Mesendoderm (in vitro differentiated cells): Measurements from ENCODE around the gene TWNK.

Experiments used
- DNase-seq: peaks from one replicate; pipeline ENCODE4 v3.0.0; 2013
- H2AK5ac ChIP-seq: 2 replicates; pipeline ENCODE4 v1.6.1; 2013; ENCODE audit warnings: low read length, inconsistent platforms
- H2BK120ac ChIP-seq: 2 replicates; pipeline ENCODE4 v1.6.1; 2013; ENCODE audit warnings: low read depth, mild to moderate bottlenecking, low read length, moderate library complexity, mixed read lengths
- H2BK15ac ChIP-seq: replicated peaks from 2 replicates; pipeline ENCODE4 v1.6.1; 2013; ENCODE audit warnings: low read depth, mild to moderate bottlenecking, moderate library complexity
- H2BK5ac ChIP-seq: 2 replicates; pipeline ENCODE4 v1.6.1; 2013; ENCODE audit warnings: low read length, inconsistent platforms
- H3K18ac ChIP-seq: 2 replicates; pipeline ENCODE4 v1.6.1; 2013; ENCODE audit warnings: mild to moderate bottlenecking, low read length, mixed read lengths
- H3K23ac ChIP-seq: one replicate; pipeline ENCODE4 v1.6.1; 2013; ENCODE audit warnings: low read length
- H3K27ac ChIP-seq: 2 replicates; pipeline ENCODE4 v1.5.1; 2013; ENCODE audit warnings: low read depth, mild to moderate bottlenecking, inconsistent platforms, low read length, moderate library complexity
- H3K27me3 ChIP-seq: 2 replicates; pipeline ENCODE4 v1.6.1; 2013; ENCODE audit warnings: low read length, control low read depth, mild to moderate bottlenecking, inconsistent platforms; ENCODE audit not compliant: insufficient read depth, poor library complexity
- H3K36me3 ChIP-seq: 2 replicates; pipeline ENCODE4 v1.6.1; 2013; ENCODE audit warnings: low read length, inconsistent platforms; ENCODE audit not compliant: control insufficient read depth, insufficient read depth
- H3K4ac ChIP-seq: one replicate; pipeline ENCODE4 v1.6.1; 2013; ENCODE audit warnings: low read depth, mild to moderate bottlenecking, low read length, moderate library complexity
- H3K4me1 ChIP-seq: 2 replicates; pipeline ENCODE4 v1.6.1; 2013; ENCODE audit warnings: low read depth, low read length, inconsistent platforms; ENCODE audit not compliant: control insufficient read depth
- H3K4me2 ChIP-seq: 2 replicates; pipeline ENCODE4 v1.6.1; 2013; ENCODE audit warnings: low read length
- H3K4me3 ChIP-seq: 2 replicates; pipeline ENCODE4 v1.5.1; 2013; ENCODE audit warnings: mild to moderate bottlenecking, low read length
- H3K56ac ChIP-seq: one replicate; pipeline ENCODE4 v1.6.1; 2013; ENCODE audit warnings: low read length
- H3K79me1 ChIP-seq: 2 replicates; pipeline ENCODE4 v1.6.1; 2013; ENCODE audit warnings: low read length, inconsistent platforms
- H3K79me2 ChIP-seq: 2 replicates; pipeline ENCODE4 v1.6.1; 2013; ENCODE audit warnings: mild to moderate bottlenecking, low read length; ENCODE audit not compliant: control insufficient read depth, insufficient read depth
- H3K9ac ChIP-seq: 2 replicates; pipeline ENCODE4 v1.6.1; 2013; ENCODE audit warnings: low read length, inconsistent platforms
- H4K5ac ChIP-seq: one replicate; pipeline ENCODE4 v1.6.1; 2013; ENCODE audit warnings: low read length
- H4K8ac ChIP-seq: one replicate; pipeline ENCODE4 v1.6.1; 2013; ENCODE audit warnings: low read depth, mild to moderate bottlenecking, control low read depth, low read length, moderate library complexity
- WGBS: extraction: QIAGEN DNeasy Blood & Tissue Kit; methylation state at CpG from one replicate; pipeline ENCODE4 v1.1.7; 2013; ENCODE audit warnings: low lambda C conversion rate, missing lambda C conversion rate; ENCODE audit not compliant: insufficient coverage; ENCODE audit errors: extremely low coverage; 5-methylcytosine and 5-hydroxymethylcytosine counted together

TWNK gene

DNA sequence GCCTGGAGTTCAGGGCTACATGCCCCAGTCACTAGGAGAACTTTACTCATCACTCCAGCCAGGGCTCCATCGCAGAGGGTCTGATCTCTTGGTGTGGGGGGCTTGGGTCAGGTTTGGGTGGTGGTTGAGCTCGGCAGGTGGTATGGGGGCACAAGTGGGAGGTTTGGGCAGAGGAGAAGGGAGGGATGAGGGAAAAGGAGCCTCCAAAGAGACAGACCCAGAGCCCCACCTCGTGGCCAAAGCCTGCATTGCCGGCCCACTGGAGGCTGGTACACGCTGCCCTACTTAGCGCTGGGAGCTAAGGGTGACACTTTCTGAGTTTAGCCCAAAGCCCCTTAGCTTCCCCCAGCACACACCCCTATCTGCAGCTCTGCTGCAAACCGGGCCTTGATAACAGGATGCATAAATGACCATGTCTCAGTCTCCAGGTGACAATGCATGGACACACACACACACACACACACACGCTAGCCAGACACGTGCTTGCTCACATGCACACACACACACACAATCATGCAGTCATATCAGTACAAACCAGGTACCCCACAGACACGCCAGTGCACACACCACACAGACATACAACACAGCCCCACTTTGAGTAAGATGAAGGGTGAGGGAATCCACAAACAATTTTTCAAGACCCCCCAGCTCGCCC is 27.0 kb downstream of the TWNK start:
- H3K18ac ChIP-seq = no peak overlapping the region
- no peak overlapping the region for H2BK5ac ChIP-seq
- no peak overlapping the region for H3K4me3 ChIP-seq
- no peak overlapping the region for H4K5ac ChIP-seq
- no peak overlapping the region for H3K4ac ChIP-seq
- no peak overlapping the region for H3K4me2 ChIP-seq
- H3K27ac ChIP-seq = no peak overlapping the region
- H4K8ac ChIP-seq = no peak overlapping the region
- peaks cover 8% of the 10 kb centered on the region for H3K27me3 ChIP-seq
- no peak overlapping the region for H3K56ac ChIP-seq
- no peaks in the 10 kb centered on the region for H3K79me1 ChIP-seq
- H3K9ac ChIP-seq = no peak overlapping the region
- no peaks in the 10 kb centered on the region for H3K36me3 ChIP-seq
- no peak overlapping the region for H2BK120ac ChIP-seq
- H2AK5ac ChIP-seq = no peak overlapping the region
- WGBS = no CpG with 5 or more reads among the region's 11 CpGs
- H3K79me2 ChIP-seq = no peaks in the 10 kb centered on the region
- peak; percentile 68 for DNase-seq
- H3K23ac ChIP-seq = no peak overlapping the region
- H2BK15ac ChIP-seq = no peak overlapping the region
- H3K4me1 ChIP-seq = peaks cover 4% of the 10 kb centered on the region

DNA sequence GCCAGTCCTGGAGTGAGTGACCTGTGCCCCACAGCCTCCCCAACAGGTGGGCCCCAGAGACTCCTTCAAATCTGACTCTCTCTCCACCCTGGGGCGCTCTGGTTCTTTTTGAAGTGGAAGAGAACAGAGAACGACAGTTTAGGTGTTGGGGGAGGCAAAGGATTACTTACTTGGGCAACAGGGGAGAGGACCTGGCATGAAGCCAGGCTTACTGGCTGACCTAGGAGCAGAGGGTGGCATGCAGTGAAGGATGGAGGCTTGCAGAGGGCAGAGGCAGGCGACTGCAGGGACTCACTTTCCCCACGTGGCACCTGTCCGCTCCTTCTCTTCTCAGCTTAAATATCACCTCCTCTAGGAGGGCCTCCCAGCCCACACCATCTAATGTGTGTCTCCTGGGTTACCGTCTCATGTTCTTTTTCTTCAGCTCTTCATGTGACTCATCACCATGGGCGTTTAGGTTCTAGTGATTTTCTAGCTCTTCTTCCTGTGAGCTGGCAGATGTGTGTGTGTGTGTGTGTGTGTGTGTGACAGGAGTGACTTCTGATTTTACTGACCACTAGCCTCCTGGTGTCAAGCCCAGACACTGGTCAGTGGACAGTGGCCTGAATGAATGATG is 27.7 kb downstream of the TWNK start:
- Histone ChIP-seq H4K5ac (no peak overlapping the region), H3K27ac (no peak overlapping the region), H3K79me2 (no peaks in the 10 kb centered on the region), H3K79me1 (no peaks in the 10 kb centered on the region), H2BK120ac (no peak overlapping the region), H4K8ac (no peak overlapping the region), H3K18ac (no peak overlapping the region), H3K27me3 (peaks cover 8% of the 10 kb centered on the region), H3K4me1 (peaks cover 4% of the 10 kb centered on the region), H3K36me3 (no peaks in the 10 kb centered on the region), H3K9ac (no peak overlapping the region), H3K4me2 (no peak overlapping the region), H3K23ac (no peak overlapping the region), H3K4me3 (no peak overlapping the region), H3K4ac (no peak overlapping the region), H2BK5ac (no peak overlapping the region), H2AK5ac (no peak overlapping the region), H2BK15ac (no peak overlapping the region), H3K56ac (no peak overlapping the region)
- WGBS = no CpG with 5 or more reads among the region's 7 CpGs
- no peak for DNase-seq

DNA sequence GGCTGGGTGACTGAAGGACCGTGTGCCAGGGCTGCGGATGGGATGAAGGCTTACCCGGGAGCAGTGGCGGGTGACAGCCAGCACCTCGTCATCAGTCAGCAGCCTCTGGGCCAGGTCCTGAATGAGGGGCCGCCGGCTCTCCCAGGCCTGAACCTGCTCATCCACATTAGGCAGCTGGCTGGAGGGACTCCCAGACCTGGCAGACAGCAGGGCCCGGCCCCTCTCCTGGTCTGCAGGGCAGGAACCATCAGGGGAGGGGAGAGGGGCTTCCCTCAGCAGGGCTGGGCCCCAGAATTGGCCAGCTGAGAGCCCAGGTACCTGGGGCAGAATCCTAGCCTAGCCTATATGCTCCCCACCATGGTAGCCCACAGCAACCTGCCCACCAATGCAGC is 28.2 kb downstream of the TWNK start:
- Histone ChIP-seq H4K8ac (no peak overlapping the region), H3K36me3 (no peaks in the 10 kb centered on the region), H3K79me1 (no peaks in the 10 kb centered on the region), H3K9ac (no peak overlapping the region), H3K4me3 (no peak overlapping the region), H2BK15ac (no peak overlapping the region), H3K4me1 (peaks cover 4% of the 10 kb centered on the region), H2AK5ac (no peak overlapping the region), H4K5ac (no peak overlapping the region), H3K4ac (no peak overlapping the region), H3K56ac (no peak overlapping the region), H3K23ac (no peak overlapping the region), H2BK5ac (no peak overlapping the region), H3K79me2 (no peaks in the 10 kb centered on the region), H3K4me2 (no peak overlapping the region), H3K27ac (no peak overlapping the region), H3K18ac (no peak overlapping the region), H3K27me3 (peaks cover 8% of the 10 kb centered on the region), H2BK120ac (no peak overlapping the region)
- no peak for DNase-seq
- no CpG with 5 or more reads among the region's 8 CpGs for WGBS

DNA sequence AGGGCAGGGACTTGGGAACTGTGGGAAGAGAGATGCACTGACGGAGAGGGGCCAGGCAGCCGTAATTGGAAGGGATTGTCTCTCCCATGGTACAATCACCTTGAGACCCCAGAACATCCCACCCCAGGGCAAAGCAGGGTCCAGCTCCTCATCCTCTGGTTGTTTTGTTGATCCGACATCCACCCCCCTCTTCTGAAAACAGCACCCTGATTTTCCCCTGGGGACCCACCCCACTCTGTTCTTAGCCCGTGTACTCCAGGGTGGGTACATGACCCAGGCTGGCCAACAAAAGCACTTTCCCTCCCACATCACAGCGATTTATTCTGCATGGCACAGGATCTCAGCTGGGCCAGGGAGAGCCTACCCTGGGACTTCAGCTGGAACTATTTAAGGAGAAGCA is 29.5 kb downstream of the TWNK start:
- no peaks in the 10 kb centered on the region for H3K79me1 ChIP-seq
- H3K79me2 ChIP-seq = no peaks in the 10 kb centered on the region
- no peak overlapping the region for H3K56ac ChIP-seq
- no peak overlapping the region for H3K4me2 ChIP-seq
- no peaks in the 10 kb centered on the region for H3K36me3 ChIP-seq
- H3K18ac ChIP-seq = no peak overlapping the region
- no peak overlapping the region for H3K23ac ChIP-seq
- no CpG with 5 or more reads among the region's 5 CpGs for WGBS
- no peak overlapping the region for H2BK120ac ChIP-seq
- H2BK15ac ChIP-seq = no peak overlapping the region
- no peak overlapping the region for H3K4me3 ChIP-seq
- no peak overlapping the region for H3K4ac ChIP-seq
- H2AK5ac ChIP-seq = no peak overlapping the region
- H4K5ac ChIP-seq = no peak overlapping the region
- H3K27ac ChIP-seq = no peak overlapping the region
- no peak overlapping the region for H2BK5ac ChIP-seq
- H3K4me1 ChIP-seq = peaks cover 4% of the 10 kb centered on the region
- peaks cover 8% of the 10 kb centered on the region for H3K27me3 ChIP-seq
- no peak overlapping the region for H3K9ac ChIP-seq
- no peak for DNase-seq
- no peak overlapping the region for H4K8ac ChIP-seq

DNA sequence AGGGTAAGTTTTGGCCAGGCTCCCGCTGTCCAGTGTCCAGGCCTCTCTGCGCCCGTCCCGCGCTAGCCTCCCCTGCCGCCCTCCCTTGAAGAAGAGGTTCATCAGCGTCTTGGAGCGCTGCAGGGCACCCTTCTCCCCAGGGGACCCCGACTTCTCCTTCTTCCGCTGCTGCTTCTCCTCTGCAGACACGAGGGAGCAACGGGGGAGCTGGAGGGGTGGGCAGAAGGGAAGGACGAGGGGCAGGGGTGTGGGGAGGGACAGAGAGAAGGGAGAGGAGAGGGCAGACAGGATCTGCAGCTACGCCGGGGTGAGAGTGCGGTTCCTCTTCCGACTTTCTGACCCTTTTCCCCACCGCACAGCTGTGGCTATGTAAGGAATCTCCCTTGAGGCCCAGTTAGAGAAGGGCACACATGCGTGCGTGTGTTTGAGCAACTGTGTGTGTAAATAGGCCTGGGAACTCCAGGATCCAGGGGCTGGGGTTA is 30.8 kb downstream of the TWNK start:
- peak; percentile 77 for DNase-seq

More for the DNA sequence above, 30.8 kb downstream of the TWNK start:
- Histone ChIP-seq H2BK15ac (no peak overlapping the region), H3K27me3 (peaks cover 8% of the 10 kb centered on the region), H3K4me1 (peaks cover 4% of the 10 kb centered on the region), H4K5ac (no peak overlapping the region), H3K79me2 (no peaks in the 10 kb centered on the region), H4K8ac (no peak overlapping the region), H2BK5ac (no peak overlapping the region), H2BK120ac (no peak overlapping the region), H3K18ac (no peak overlapping the region), H3K4ac (no peak overlapping the region), H3K56ac (peak overlapping the region; percentile 80), H3K79me1 (no peaks in the 10 kb centered on the region), H3K4me3 (no peak overlapping the region), H3K36me3 (no peaks in the 10 kb centered on the region), H2AK5ac (no peak overlapping the region), H3K23ac (peak overlapping the region; percentile 50), H3K9ac (peak overlapping the region; percentile 55), H3K4me2 (peak overlapping the region; percentile 53), H3K27ac (no peak overlapping the region)
- no CpG with 5 or more reads among the region's 20 CpGs for WGBS
